Stimulated activated naive CD8-positive, alpha-beta T cell treated with anti-CD3 and anti-CD28 coated beads, Interleukin-15, Interleukin-2, amounts not matched to agents 100 ng/mL and 50 ng/mL, for 24 hours (primary cell): ENCODE measurements around the gene CHDH.

ENCODE experiments used
- H3K27ac Mint-ChIP-seq: one replicate; pipeline ENCODE4 v1.8.0; 2021; ENCODE audit warnings: mild to moderate bottlenecking, mixed read lengths
- H3K27me3 Mint-ChIP-seq: one replicate; pipeline ENCODE4 v1.8.0; 2021; ENCODE audit warnings: mixed read lengths
- H3K36me3 Mint-ChIP-seq: one replicate; pipeline ENCODE4 v1.8.0; 2021; ENCODE audit warnings: low read depth, mixed read lengths
- H3K4me1 Mint-ChIP-seq: one replicate; pipeline ENCODE4 v1.8.0; 2021; ENCODE audit warnings: low read depth, mixed read lengths
- H3K4me3 Mint-ChIP-seq: one replicate; pipeline ENCODE4 v1.8.0; 2021; ENCODE audit warnings: mild to moderate bottlenecking, mixed read lengths
- H3K9me3 Mint-ChIP-seq: one replicate; pipeline ENCODE4 v1.8.0; 2021; ENCODE audit warnings: mixed read lengths

CHDH gene

DNA sequence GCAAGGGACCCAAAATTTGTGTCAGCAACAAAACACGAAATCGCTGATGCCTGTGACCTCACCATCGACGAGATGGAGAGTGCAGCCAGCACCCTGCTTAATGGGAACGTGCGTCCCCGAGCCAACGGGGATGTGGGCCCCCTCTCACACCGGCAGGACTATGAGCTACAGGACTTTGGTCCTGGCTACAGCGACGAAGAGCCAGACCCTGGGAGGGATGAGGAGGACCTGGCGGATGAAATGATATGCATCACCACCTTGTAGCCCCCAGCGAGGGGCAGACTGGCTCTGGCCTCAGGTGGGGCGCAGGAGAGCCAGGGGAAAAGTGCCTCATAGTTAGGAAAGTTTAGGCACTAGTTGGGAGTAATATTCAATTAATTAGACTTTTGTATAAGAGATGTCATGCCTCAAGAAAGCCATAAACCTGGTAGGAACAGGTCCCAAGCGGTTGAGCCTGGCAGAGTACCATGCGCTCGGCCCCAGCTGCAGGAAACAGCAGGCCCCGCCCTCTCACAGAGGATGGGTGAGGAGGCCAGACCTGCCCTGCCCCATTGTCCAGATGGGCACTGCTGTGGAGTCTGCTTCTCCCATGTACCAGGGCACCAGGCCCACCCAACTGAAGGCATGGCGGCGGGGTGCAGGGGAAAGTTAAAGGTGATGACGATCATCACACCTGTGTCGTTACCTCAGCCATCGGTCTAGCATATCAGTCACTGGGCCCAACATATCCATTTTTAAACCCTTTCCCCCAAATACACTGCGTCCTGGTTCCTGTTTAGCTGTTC is 34.9 kb downstream of the CHDH start:
- no peaks in the 10 kb centered on the region for H3K9me3 Mint-ChIP-seq
- H3K4me1 Mint-ChIP-seq = no peaks in the 10 kb centered on the region
- no peak overlapping the region for H3K4me3 Mint-ChIP-seq
- peaks cover 8% of the 10 kb centered on the region for H3K27me3 Mint-ChIP-seq
- H3K36me3 Mint-ChIP-seq = no peaks in the 10 kb centered on the region
- no peak overlapping the region for H3K27ac Mint-ChIP-seq

DNA sequence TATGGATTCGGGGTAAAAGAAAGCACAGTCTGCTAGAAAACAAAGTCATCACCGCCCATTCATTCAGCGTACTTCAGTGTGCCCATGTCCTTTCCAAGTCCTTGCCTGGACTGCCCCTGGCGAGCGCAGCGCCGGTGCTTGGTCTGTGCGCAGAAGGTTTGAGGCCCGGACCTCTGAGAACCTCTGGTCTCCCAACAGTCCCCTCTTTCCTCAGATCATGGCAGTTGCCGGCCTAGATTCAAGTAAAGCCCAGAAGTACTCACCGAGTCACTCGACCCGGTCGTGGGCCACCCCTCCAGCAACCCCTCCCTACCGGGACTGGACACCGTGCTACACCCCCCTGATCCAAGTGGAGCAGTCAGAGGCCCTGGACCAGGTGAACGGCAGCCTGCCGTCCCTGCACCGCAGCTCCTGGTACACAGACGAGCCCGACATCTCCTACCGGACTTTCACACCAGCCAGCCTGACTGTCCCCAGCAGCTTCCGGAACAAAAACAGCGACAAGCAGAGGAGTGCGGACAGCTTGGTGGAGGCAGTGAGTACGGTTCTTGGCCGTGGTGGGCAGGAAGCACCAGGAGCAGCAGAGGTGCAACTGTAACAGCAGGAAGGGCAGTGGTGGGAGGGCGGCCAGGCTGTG is 36.3 kb downstream of the CHDH start:
- H3K36me3 Mint-ChIP-seq = no peaks in the 10 kb centered on the region
- no peak overlapping the region for H3K27ac Mint-ChIP-seq
- H3K9me3 Mint-ChIP-seq = no peaks in the 10 kb centered on the region
- no peak overlapping the region for H3K4me3 Mint-ChIP-seq
- peaks cover 8% of the 10 kb centered on the region for H3K27me3 Mint-ChIP-seq
- H3K4me1 Mint-ChIP-seq = no peaks in the 10 kb centered on the region

GRCh38 chr3:53809267-53809666 is 37.0 kb downstream of the CHDH start:
- H3K4me3 Mint-ChIP-seq = no peak overlapping the region
- no peak overlapping the region for H3K27ac Mint-ChIP-seq
- no peaks in the 10 kb centered on the region for H3K36me3 Mint-ChIP-seq
- H3K9me3 Mint-ChIP-seq = no peaks in the 10 kb centered on the region
- H3K4me1 Mint-ChIP-seq = no peaks in the 10 kb centered on the region
- H3K27me3 Mint-ChIP-seq = peaks cover 8% of the 10 kb centered on the region

DNA sequence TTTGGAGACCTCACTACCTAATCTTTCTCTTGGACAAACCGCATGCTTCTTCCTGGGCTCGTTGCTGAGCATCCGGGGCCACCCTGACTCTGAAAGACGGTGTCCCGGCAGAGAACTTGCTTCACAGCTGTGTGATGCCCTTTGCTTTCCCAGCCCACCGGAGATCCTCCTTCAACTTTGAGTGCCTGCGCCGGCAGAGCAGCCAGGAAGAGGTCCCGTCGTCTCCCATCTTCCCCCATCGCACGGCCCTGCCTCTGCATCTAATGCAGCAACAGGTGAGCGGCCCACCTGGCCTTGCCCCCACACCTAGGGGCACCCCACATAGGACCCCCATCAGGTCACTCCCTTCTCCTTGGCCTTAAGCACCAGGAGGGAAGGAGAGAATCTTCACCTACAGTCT is 37.7 kb downstream of the CHDH start:
- no peak overlapping the region for H3K27ac Mint-ChIP-seq
- H3K27me3 Mint-ChIP-seq = peaks cover 8% of the 10 kb centered on the region
- H3K4me1 Mint-ChIP-seq = no peaks in the 10 kb centered on the region
- no peak overlapping the region for H3K4me3 Mint-ChIP-seq
- no peaks in the 10 kb centered on the region for H3K9me3 Mint-ChIP-seq
- no peaks in the 10 kb centered on the region for H3K36me3 Mint-ChIP-seq

DNA sequence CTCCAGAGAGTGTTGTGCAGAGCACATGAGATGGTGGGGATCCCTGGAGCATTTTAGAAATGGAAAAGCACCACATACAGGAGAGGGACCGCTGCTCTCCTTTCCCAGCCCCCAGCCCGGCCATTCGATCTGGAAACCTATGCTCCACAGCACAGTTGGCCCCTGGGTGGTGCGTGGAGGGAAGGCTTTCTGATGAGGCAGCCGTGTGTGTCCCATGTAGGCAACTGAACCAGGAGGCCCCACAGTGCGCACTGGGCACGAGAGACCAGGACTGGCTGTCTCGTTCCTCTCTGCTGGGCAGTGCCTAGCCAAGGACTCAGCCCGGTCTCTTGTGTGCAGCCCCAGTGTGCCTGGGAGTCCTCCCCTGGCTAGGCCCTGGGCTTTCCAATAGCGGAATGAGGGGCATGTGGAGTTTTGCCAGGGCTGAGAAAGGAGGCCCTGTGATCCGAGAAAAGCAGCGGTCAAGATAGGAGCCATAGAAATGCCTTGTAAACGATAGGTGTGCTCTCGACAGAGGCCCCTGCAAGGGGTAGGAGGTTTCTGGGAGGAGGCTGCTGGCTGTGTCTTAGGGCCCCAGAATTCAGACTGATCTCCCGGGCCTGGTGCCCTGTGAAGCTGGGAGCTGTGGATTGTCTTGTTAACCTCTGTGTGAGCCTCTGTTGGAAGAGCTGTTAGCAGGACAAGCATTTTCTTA is 39.0 kb downstream of the CHDH start:
- Mint-ChIP-seq H3K4me3 (no peak overlapping the region), H3K27ac (no peak overlapping the region), H3K4me1 (no peaks in the 10 kb centered on the region), H3K27me3 (peaks cover 8% of the 10 kb centered on the region), H3K9me3 (no peaks in the 10 kb centered on the region), H3K36me3 (no peaks in the 10 kb centered on the region)

DNA sequence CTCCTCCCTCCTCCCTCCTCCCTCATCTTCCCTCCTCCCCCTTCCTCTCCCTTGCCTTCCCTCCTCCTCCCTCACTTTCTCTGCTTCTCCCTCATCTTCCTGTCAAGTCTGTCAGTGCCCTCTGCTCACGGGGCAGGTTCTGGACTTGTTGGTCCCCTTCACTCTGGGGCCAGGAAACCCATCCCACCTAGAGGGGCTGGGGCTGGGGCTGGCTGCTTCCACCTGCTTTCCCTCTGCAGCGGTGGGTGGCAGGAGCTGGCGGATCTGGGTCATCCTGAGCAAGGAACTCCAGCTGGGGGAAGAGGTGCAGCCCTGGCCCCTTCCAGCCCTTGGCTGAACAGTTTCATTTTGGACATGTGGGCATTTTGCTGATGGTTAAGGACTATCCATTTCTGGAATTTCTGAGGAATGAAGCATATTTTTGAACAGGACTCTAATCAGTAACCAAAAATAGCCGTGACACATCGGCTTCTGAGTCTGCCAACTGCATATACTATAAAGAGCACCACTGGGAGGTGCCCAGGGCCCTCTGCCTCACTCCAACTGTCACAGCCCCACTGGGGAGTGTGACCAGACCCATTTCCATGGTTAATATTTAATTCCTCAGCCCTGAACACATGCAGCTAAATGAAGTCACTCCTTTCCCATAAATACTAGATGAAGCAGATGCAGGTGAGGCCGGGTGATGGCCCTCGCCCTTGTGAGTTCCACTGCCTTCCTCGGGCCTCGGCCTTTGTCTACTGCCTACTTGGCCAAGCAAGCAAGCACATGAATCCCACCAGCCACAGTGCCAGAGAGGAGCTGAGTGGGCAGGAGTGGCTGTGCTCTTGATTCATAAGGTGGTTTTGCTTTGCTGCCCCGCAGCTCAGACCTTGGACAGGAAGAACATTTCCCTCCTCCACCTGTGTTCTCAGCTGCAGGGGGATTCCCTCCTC is 39.8 kb downstream of the CHDH start:
- Mint-ChIP-seq H3K36me3 (no peaks in the 10 kb centered on the region), H3K27me3 (peaks cover 8% of the 10 kb centered on the region), H3K4me1 (no peaks in the 10 kb centered on the region), H3K27ac (peak overlapping the region; percentile 52), H3K9me3 (no peaks in the 10 kb centered on the region), H3K4me3 (no peak overlapping the region)

DNA sequence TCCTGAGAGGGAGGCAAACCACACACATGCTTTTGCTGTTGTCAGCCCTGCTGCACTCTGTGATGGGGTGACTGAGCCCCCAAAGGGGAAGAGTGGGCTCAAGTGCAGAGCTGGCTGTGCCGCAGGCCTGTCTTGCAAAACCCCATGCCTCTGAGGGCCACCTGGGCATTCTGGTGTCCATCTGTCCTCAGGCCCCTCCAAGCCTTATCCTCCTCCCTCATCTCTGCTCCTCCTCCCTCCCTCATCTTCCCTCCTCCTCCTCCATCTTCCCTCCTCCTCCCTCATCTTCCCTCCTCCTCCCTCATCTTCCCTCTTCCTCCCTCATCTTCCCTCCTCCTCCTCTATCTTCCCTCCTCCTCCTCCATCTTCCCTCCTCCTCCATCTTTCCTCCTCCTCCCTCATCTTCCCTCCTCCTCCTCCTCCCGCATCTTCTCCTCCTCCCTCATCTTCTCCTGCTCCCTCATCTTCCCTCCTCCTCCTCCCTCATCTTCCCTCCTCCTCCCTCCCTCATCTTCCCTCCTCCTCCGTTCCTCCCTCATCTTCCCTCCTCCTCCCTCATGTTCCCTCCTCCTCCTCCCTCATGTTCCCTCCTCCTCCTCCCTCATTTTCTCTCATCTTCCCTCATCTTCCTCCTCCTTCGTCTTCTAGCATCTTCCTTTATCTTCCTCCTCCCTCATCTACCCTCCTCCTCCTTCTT is 40.6 kb downstream of the CHDH start:
- Mint-ChIP-seq H3K27ac (no peak overlapping the region), H3K27me3 (peaks cover 8% of the 10 kb centered on the region), H3K4me3 (no peak overlapping the region), H3K36me3 (no peaks in the 10 kb centered on the region), H3K9me3 (no peaks in the 10 kb centered on the region), H3K4me1 (no peaks in the 10 kb centered on the region)

DNA sequence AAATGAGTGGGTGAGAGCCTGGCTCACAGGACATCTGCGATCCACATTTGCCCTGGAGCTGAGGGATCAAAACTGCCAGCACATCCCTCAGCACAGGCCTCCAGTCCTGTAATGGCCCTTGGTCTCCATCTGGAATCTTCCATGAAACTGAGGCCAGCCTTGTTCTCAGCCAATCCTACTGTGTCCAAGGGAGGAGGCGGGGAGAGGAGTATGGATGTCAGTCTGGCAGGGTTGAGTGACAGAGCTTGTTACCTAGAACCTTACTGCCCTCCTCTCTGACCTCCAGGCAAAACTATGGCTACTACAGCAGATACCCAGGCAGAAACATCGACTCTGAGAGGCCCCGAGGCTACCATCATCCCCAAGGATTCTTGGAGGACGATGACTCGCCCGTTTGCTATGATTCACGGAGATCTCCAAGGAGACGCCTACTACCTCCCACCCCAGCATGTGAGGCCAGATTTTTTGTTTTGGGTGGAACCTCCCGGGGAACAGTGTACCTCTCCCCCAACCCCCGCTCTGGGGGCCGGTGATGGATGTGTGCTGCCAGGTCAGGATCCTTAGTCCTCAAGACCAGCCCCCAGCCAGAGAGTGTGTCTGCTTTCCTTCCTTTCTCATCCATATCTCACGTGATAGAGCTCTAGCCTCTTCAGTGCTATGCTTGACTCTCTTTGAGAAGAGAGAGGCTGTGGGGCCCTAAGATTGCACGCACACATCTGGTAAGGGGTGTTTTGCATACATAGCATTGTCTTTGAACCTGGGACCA is 41.3 kb downstream of the CHDH start:
- no peak overlapping the region for H3K27ac Mint-ChIP-seq

DNA sequence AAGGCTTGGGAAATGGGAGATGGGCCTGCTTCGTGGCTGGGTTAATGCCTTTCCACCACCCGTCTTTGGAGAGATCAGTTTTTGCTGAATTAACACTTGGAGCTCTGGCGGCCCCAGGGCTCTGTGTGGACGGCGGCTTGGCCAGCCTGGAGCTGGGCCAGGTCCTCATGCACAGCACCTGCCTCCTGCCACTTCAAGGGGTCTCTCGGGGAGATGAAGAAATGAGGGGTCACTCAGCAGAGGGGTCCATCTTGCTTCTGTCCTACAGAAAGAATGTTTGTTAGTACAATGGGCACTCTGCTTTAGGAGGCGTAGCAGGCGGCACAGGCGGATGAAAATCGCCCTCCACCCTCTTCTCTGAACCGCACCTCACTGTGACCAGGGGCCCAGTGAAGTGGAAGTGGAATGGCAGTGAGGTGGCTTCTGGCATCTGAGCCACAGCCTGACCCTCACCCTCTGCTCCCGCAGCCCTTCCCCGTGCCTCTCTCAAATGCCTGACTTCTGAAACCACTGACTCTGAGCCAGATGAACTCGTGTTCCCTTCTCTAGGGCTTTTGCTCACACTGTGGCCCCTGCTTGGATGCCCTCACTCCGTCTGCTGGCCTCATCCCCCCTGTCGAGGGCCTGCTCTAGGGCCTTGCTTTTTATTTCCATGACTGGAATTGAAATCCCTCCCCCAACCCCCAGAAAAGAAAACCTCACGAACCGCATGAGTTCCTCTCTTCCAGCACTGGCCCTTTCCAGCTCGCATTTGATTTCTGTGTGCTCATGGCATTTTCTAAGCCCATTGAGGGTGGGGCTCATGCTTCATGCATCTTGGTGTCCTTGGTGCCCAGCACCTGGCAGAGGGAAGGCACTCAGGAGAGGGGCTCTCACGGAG is 42.2 kb downstream of the CHDH start:
- Mint-ChIP-seq H3K36me3 (no peaks in the 10 kb centered on the region), H3K4me1 (no peaks in the 10 kb centered on the region), H3K27ac (no peak overlapping the region), H3K27me3 (peaks cover 8% of the 10 kb centered on the region), H3K9me3 (no peaks in the 10 kb centered on the region), H3K4me3 (no peak overlapping the region)

More for the DNA sequence above, 41.3 kb downstream of the CHDH start:
- Mint-ChIP-seq H3K4me1 (no peaks in the 10 kb centered on the region), H3K36me3 (no peaks in the 10 kb centered on the region), H3K9me3 (no peaks in the 10 kb centered on the region), H3K27me3 (peaks cover 8% of the 10 kb centered on the region), H3K4me3 (no peak overlapping the region)

DNA sequence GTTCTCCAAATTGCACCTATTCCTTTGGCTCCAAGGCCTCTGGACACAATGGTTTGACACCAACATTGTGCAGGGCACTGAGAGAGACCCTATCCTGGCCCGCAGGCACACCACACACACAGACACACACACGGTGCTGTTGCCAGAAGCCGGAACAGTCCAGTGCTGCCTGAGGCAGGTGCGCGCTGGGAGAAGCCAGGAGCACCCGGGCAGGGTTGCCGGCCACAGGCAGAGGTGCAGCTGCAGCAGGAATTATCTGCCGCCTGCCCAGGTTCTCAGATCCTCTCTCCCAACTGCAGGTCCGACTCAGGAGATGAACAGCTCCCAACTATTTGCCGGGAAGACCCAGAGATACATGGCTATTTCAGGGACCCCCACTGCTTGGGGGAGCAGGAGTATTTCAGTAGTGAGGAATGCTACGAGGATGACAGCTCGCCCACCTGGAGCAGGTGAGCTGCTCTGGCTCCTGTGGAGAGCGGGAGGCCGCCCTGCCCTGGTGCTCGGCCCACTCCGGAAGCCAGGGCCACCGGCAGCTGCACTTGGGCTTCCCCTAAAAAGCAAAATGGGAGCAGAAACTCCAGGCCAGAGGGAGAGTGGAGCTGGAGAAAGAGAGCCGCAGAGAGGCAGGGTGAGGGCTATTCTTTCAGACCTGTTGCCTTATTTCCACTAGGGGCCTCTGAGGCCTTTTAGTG is 42.9 kb downstream of the CHDH start:
- Mint-ChIP-seq H3K9me3 (no peaks in the 10 kb centered on the region), H3K27me3 (peaks cover 3% of the 10 kb centered on the region), H3K36me3 (no peaks in the 10 kb centered on the region), H3K27ac (no peak overlapping the region), H3K4me1 (no peaks in the 10 kb centered on the region), H3K4me3 (no peak overlapping the region)

DNA sequence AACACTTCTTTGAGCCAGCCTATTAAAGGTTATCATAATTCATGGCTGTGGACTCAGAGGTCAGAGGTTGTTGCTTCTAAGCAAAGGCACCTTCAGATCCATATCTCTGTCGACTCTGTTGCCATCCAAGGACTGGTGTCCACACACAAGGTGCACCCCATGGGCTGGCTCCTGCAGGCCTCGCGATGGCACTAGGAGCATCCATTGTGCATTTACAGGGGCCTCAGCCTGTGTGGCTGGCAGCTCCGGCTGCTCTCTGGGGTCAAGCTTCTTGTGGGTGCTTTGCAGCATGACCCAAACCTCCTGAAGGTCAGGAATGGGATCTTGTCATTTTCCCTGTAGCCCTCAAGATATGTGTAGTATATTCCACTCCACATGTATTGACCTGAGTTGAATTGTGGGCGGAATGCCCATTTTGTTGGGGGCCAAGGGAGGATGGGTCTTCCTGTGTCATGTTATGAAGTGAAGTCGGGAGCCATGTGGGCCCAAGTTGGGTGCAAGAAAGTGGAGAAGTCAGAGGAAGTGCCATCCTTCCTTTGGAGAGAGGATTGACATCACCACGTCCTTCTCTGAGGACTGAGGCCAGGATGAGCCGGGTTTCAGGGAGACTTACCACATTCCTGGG is 43.9 kb downstream of the CHDH start:
- H3K4me1 Mint-ChIP-seq = no peaks in the 10 kb centered on the region
- no peaks in the 10 kb centered on the region for H3K36me3 Mint-ChIP-seq
- H3K4me3 Mint-ChIP-seq = no peak overlapping the region
- no peaks in the 10 kb centered on the region for H3K9me3 Mint-ChIP-seq
- H3K27ac Mint-ChIP-seq = no peak overlapping the region
- peaks cover 3% of the 10 kb centered on the region for H3K27me3 Mint-ChIP-seq

DNA sequence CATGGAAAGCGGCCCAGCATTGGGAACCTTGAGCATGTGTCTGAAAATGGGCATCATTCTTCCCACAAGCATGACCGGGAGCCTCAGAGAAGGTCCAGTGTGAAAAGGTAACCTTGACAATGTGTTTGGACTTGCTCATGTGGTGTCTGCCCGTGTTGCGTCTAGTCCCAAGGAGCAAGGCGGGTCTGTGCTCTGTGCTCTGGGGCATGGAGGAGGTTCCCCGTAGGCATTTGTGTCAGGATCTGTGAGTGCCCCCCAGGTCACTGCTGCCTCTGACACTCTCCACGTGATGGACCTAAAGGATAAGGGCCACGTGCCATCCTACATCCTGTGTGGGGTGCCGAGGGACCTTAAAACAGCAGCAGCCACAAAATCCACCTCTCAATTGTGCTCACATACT is 44.9 kb downstream of the CHDH start:
- Mint-ChIP-seq H3K4me3 (no peak overlapping the region), H3K27me3 (no peaks in the 10 kb centered on the region), H3K27ac (no peak overlapping the region), H3K9me3 (no peaks in the 10 kb centered on the region), H3K36me3 (no peaks in the 10 kb centered on the region), H3K4me1 (no peaks in the 10 kb centered on the region)
